ENCODE measurements around the gene CD22.

The CD22 gene

DNA sequence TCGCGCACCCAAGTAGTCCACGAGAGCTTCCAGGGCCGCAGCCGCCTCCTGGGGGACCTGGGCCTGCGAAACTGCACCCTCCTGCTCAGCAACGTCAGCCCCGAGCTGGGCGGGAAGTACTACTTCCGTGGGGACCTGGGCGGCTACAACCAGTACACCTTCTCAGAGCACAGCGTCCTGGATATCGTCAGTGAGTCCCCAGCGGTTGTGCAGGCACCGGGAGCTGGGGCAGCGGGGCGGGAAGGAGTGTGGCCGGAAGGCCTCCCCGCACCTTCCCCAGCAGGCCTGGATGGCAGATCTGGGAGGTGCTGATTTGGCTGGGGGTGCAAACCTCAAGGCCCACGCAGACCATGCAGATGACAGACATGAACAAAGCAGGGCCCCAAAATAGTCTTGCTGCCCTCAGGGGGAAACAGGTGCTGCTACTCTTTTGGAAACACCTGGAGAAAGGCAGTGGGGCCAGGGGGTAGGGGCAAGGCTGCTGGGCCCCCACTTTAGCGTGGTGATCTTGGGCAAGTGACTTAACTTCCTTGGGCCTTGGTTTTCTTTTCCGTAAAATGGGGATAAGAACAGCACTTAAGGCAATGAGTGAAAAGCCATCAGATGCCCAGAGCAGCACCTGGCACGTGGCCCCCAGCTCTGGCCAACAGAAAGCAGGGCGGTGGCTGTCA is 33.1 kb upstream of the CD22 start:
- no peak for FAIRE-seq

DNA sequence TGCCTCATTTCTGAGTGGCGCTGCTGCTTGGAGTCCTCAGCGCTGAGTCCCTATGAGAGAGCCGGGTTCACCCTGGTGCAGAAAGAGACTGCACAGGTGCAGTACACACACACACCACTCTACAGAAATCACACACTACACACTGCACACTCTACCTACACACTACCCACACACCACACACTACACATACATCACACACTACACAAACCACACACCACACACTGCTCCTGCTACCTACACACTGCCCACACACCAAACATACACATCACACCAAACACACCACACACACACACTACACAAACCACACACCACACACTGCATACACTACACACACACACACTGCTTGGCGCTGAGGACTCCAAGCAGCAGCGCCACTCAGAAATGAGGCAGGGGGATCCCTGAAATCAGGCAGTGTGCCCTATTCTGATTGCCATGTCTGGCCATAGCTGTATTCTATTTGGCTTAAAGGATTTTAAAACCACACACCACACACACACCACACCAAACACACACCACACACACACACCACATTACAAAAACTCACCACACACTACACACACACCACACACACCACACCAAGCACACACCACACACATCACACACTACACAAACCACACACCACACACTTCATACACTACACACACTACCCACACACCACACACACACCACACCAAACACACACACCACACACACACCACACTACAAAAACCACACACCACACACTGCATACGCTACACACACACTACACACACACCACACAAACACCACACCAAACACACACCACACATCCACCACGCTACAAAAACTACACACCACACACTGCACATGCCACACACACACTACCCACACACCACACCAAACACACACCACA is 32.1 kb upstream of the CD22 start:
- no peak for DNase-seq (ENCODE audit: low spot score)

More for the DNA sequence above, 33.1 kb upstream of the CD22 start:
- no peak for DNase-seq (ENCODE audit: low spot score)

DNA sequence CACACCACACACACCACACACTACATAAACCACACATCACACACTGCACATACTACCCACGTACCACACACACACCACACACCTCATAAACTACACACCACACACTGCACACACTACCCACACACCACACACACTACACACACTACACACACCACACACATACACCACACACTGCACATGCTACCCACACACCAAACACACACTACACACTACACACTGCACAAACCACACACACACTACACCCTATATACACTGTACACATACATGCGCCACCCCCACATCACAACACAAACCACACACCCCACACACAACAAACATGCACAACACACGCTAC is 31.5 kb upstream of the CD22 start:
- FAIRE-seq (no peak), DNase-seq (ENCODE audit: low spot score) (no peak)

More for the DNA sequence above, 32.1 kb upstream of the CD22 start:
- FAIRE-seq, result no peak

- FAIRE-seq (no peak), DNase-seq (ENCODE audit: low spot score) (no peak)
Observed at GRCh38 chr19:35297922-35298321, 31.1 kb upstream of the CD22 start.

DNA sequence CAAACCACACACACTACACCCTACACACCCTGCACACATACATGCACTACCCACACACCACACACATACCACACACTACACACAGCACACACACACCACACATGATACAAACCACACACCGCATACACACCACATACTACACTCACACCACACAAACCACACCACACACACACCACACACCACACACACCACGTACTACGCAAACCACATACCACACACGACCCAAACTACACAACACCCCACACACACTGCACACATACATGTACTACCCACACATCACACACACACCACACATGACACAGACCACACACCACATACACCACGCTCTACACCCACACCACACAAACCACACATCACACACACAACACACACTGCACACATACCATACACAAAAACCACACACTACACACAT is 30.4 kb upstream of the CD22 start:
- DNase-seq (ENCODE audit: low spot score) (no peak), FAIRE-seq (no peak)

GRCh38 chr19:35299523-35300338 is 29.3 kb upstream of the CD22 start:
- DNase-seq (ENCODE audit: low spot score) (no peak), FAIRE-seq (no peak)

DNA sequence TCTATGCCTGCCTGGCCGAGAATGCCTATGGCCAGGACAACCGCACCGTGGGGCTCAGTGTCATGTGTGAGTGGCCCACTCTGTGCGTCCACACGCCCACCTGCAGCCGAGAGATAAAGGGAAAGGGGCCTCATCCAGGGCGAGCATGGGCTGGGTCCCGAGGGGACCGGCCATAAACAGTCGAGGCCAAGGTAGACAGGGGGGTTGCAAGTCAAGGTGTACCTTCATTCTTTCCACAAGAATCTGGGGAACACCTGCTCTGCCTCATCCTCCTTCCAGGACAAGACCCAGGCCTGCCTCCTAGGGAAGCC is 28.7 kb upstream of the CD22 start:
- no peak for DNase-seq (ENCODE audit: low spot score)
- FAIRE-seq, result no peak

DNA sequence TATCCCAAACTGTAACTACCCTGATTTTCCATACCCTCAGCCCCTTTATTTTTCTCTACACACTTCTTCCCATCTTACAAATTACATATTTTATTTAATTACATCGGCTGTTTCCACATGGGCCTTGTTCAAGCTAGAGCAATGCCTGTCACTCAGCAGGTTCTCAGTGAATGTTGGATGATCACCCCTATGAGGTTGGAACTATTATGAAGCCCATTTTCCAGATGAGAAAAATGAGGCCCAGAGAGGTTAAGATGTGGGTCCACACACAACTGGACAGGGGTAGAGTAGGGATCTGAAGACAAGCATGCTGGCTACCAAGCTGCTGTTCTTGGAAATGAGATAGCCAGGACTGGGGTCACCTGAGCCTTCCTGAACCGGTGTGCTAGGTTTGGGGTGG is 27.0 kb upstream of the CD22 start:
- FAIRE-seq, result no peak
- no peak for DNase-seq (ENCODE audit: low spot score)

- FAIRE-seq (no peak), DNase-seq (ENCODE audit: low spot score) (no peak)
Observed at GRCh38 chr19:35302446-35302845, 26.5 kb upstream of the CD22 start.

DNA sequence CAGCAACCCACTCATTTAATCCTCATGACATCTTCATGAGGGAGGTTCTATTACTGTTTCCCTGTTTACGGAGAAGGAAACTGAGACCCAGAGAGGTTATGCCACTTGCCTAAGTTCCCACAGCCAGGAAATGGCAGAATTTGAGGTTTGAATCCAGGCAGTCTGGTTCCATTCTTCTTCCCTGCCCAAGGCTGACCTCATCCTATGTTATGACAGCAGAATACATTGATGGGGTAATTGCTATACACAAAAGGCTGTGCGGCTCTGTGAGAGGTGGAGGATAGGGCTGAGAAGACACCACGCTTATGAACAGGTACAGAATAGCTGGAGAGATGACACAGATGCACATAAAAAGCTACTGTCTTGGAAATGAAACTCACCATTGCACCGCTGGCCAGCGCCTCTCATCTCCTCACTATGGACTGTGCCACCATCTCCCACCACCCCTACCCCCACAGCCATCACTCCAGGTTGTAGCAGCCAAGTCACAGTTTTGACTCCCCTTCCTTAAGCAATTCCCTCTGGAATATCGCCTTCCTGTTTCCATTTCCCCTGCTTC is 25.6 kb upstream of the CD22 start:
- FAIRE-seq (no peak), DNase-seq (ENCODE audit: low spot score) (no peak)

DNA sequence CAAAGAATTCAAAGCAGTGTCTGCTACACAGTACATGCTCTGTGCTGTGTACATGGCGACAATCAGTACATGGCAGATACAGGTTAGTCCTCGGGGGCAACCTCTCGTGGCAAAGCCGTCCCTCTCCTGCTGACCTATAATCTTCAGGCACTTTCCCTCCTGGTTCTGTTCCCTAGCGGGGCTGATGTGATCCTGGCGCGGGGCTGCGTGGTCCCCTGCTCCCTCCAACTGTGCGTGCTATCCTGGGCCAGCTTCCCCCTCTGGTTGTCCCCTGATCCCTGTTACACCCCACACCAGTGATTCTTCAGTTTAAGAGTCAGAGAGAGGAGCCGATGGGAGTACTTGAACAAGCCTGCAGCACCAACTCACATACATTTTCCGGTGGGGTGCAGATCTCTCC is 25.0 kb upstream of the CD22 start:
- DNase-seq (ENCODE audit: low spot score) (no peak), FAIRE-seq (no peak)

DNA sequence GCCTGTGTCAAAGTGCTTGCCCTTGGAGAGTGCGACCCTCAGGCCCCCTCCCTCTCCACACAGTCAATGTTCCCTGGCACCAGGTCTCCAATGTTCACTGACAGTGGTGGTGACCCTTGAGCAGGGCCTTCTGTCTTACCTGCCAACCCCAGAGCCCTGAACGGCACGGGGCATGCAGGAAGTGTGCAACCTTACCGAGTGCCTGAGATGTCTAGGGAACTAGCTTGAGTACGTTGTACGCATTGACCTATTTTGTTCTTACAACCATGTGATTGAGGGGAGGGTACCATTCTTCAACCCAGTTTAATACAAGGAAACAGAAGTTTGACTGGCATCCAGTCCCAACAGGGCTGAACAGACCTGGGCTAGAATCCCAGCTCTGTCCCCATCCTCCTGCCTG is 23.8 kb upstream of the CD22 start:
- no peak for FAIRE-seq

DNA sequence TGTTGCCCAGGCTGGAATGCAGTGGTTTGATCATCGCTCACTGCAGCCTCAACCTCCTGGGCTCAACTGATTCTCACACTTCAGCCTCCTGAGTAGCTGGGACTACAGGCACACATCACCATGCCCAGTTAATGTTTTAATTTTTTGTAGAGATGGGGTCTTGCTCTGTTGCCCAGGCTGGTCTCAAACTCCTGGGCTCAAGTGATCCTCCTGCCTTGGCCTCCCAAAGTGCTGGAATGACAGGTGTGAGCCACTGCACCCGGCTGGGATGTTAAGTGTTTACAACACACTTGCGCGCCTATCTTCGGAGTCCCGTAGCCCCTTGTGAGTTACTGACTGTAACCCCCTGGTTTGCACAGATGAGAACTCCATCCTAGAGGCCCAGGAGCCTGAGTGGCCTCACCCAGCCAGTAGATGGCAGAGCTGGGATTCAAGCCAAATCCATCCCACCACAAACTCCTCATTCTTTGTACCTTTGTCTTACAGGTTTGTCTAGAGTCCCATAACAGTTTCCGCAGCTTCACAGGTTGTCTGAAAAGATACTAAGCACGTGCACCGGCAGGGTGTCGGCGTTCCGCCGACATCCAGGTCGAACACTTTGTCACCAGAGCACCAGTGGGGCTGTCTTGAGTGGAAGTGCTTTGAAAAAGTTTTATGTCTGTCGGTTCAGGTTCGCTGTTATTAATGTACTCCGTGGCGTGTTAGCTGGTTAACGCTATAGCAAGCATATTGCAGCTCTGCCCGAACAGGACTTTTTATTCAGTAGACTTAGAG is 22.3 kb upstream of the CD22 start:
- DNase-seq (ENCODE audit: low spot score) (no peak), FAIRE-seq (no peak)

More for the DNA sequence above, 23.8 kb upstream of the CD22 start:
- DNase-seq (ENCODE audit: low spot score), result no peak

DNA sequence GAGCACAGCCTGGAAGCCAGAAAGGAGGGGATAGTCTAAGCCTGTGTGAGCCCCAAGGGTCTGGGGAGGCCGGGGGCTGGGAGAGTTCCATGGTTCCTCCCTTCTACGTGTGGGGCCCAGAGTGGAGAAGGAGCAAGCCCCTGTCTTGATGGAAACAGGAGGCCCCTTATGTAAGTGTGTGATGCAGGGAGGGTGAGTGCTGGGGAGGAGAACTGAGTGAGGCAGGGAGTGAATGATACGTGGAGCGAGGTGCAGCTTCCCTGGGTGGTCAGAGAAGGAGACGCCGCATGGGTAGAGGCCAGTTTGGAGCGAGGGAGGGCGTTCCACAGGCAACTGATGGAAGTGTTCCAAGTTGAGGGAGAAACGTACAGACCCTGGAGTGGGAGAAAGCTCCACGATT is 21.1 kb upstream of the CD22 start:
- no peak for DNase-seq (ENCODE audit: low spot score)
- FAIRE-seq, result no peak

- DNase-seq (ENCODE audit: low spot score) (no peak), FAIRE-seq (no peak)
Observed at GRCh38 chr19:35308910-35309309, 20.1 kb upstream of the CD22 start.

DNA sequence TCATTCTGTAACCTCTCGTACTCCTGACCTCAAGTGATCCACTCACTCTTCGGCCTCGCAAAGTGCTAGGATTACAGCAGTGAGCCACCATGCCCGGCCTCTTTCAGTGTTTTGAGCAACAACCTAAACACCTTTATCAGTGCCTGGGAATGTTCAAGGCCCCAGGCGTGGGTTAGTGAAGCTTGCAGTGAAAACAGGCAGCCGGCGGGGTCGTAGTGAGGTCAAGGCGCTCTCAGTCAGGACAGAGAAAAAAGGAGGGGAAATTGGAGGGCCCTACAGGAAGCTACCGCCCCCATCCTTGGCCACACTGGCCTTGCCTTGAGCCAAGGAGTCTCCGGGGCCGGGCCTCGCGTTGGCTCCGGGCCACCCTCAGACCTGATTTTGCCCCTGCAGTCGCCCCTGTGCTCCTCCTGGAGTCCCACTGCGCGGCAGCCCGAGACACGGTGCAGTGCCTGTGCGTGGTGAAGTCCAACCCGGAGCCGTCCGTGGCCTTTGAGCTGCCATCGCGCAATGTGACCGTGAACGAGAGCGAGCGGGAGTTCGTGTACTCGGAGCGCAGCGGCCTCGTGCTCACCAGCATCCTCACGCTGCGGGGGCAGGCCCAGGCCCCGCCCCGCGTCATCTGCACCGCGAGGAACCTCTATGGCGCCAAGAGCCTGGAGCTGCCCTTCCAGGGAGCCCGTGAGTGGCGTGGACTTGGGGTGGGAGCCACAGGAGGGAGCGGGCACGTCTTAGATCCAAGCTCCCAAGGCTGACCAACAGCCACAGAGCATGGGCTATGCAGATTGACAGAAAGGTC is 19.3 kb upstream of the CD22 start:
- FAIRE-seq (no peak), DNase-seq (ENCODE audit: low spot score) (no peak)

DNA sequence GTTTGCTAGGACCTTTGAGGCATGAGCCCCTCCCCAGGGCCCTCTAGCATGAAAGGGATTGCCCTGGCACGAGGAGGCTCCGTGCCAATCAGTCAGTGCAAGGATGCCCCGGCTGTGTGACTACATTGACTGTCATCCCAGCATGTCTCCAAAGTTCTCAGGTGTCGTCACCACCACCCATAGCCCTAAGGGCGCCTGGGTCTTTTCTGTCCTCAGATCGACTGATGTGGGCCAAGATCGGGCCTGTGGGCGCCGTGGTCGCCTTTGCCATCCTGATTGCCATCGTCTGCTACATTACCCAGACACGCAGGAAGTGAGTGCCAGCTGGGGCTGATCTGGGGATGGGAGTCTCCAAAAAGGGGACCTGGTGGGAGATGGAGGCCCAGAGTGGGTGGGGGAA is 18.7 kb upstream of the CD22 start:
- DNase-seq (ENCODE audit: low spot score), result no peak
- no peak for FAIRE-seq

- DNase-seq (ENCODE audit: low spot score) (no peak), FAIRE-seq (no peak)
Observed at GRCh38 chr19:35310811-35311465, 18.0 kb upstream of the CD22 start.

DNA sequence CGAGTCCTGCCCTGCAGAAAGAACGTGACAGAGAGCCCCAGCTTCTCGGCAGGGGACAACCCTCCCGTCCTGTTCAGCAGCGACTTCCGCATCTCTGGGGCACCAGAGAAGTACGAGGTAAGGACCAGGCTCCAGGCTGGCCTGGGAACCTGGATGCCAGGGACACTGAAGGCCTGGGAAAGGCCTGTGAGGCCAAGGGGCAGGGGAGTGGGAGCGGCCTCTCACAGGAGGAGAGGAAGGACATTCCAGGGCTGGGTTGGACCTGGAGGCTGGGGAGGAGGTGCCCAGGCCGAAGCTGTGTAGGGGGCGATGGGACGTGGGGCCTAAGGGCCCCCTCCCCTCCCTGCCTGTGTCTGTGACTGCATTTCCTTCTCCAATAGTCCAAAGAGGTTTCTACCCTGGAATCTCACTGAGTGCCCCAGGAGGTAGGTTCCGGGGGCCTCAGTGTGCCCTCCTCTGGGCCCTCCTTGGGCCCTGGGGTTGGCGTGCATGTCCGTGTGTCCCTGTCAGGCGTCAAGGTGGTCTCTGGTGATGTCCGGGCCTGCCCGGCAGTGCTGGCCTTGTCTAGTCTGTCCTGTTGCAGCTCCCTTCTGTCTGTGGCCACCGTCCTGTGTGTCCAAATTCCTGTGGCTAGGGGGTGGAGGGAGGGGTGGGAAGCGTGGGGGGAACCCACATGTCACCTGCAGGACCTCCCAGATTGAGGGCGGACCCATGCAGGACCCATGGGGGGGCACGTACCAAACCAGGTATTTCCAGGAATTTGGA is 16.9 kb upstream of the CD22 start:
- FAIRE-seq (no peak), DNase-seq (ENCODE audit: low spot score) (no peak)
